CD4-positive, CD25-positive, alpha-beta regulatory T cell (primary cell): ENCODE data around the gene MCTP1. TPM values are rescaled to one million over a fixed set of nuclear protein-coding genes. Genes with fewer than 3 reads are reported as not detected.

Experiments
- ATAC-seq, 2 donors: fragments of 150-1000 bp; cut with Tn5 transposase; one replicate each; pipeline ENCODE4 v1.10.0; 2021; ENCODE audit warnings: low read depth in 2 of 2, moderate number of reproducible peaks in 2 of 2, moderate library complexity in 1 of 2
- DNase-seq, 3 donors: peaks; one replicate each; pipeline versions ENCODE4 v3.0.0 to v3.0.0-alpha.2; 2012 to 2022; ENCODE audit warnings: mixed read lengths in 1 of 3
- H3K27ac ChIP-seq: one replicate; pipeline ENCODE4 v1.7.0; 2013; ENCODE audit warnings: mild to moderate bottlenecking, low read length; ENCODE audit not compliant: insufficient read depth, poor library complexity, severe bottlenecking
- H3K27me3 ChIP-seq: one replicate; pipeline ENCODE4 v1.7.0; 2013; ENCODE audit warnings: low read length; ENCODE audit not compliant: control insufficient read depth, insufficient read depth
- H3K36me3 ChIP-seq: one replicate; pipeline ENCODE4 v1.7.0; 2013; ENCODE audit warnings: mild to moderate bottlenecking, low read length, moderate library complexity; ENCODE audit not compliant: control insufficient read depth, insufficient read depth
- H3K4me1 ChIP-seq: 2 replicates; pipeline ENCODE4 v1.7.0; 2013; ENCODE audit warnings: mild to moderate bottlenecking, low read length; ENCODE audit not compliant: insufficient read depth, control insufficient read depth, poor library complexity, severe bottlenecking
- H3K4me3 ChIP-seq: one replicate; pipeline ENCODE4 v1.7.0; 2013; ENCODE audit warnings: low read depth, mild to moderate bottlenecking, low read length, moderate library complexity
- H3K9me3 ChIP-seq, 2 experiments: 1 replicate in 1 of 2; 2 replicates in 1 of 2; pipeline ENCODE4 v1.7.0; 2013; ENCODE audit warnings: low read length in 2 of 2, mild to moderate bottlenecking in 1 of 2, moderate library complexity in 1 of 2; ENCODE audit not compliant: control insufficient read depth in 2 of 2
- H3K27ac Mint-ChIP-seq, 3 donors: one replicate each; pipeline ENCODE4 v1.8.0; 2020 to 2022; ENCODE audit warnings: mild to moderate bottlenecking in 3 of 3, mixed read lengths in 3 of 3, moderate library complexity in 2 of 3
- H3K27me3 Mint-ChIP-seq: one replicate; pipeline ENCODE4 v1.8.0; 2022; ENCODE audit warnings: mild to moderate bottlenecking, mixed read lengths
- H3K36me3 Mint-ChIP-seq: one replicate; pipeline ENCODE4 v1.8.0; 2020; ENCODE audit warnings: mixed read lengths
- H3K4me1 Mint-ChIP-seq, 4 donors: one replicate each; pipeline ENCODE4 v1.8.0; 2020 to 2022; ENCODE audit warnings: mixed read lengths in 4 of 4, mild to moderate bottlenecking in 1 of 4
- H3K4me3 Mint-ChIP-seq, 4 donors: one replicate each; pipeline ENCODE4 v1.8.0; 2020 to 2022; ENCODE audit warnings: mild to moderate bottlenecking in 4 of 4, mixed read lengths in 4 of 4, moderate library complexity in 3 of 4
- H3K9me3 Mint-ChIP-seq, 7 donors: one replicate each; pipeline ENCODE4 v1.8.0; 2020 to 2022; ENCODE audit warnings: mixed read lengths in 7 of 7, mild to moderate bottlenecking in 3 of 7, moderate library complexity in 2 of 7
- polyA plus RNA-seq, 4 donors: library from polyadenylated mRNA; unstranded; fragments of 300-500 nt; fragmentation: Illumina TruSeq; gene quantifications; one replicate each; pipeline ENCODE4 v1.2.3, GENCODE V29; 2021
- total RNA-seq: library from RNA; stranded (reverse); gene quantifications from one replicate; pipeline ENCODE4 v1.2.3, GENCODE V29; 2022

The MCTP1 gene
- total and polyA plus RNA-seq, 5 donors from 2014 or later, result 0.24 to 2.9 (median 0.76) TPM

DNA sequence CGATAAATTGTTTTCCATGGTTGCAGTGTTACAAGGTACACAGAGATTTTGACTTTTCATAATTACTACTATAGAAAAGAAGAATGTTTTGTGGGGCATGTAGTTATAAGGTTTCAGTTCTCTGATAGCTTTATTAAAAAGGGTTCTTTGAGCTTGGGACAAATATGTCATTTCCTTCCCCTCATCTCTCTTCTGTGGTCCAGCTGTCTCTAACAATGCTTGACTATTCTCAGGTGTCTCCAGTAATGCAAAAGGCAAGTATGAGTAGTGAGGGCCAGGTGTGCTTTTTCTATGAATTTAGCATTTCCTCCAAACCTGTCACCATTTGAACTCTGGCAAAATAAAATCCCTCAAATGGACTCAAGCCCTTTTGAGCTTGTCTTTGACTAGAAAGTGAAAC lies 582.2 kb downstream of the MCTP1 start:
- ATAC-seq, result no peak
- Mint-ChIP-seq H3K27me3 (no peaks in the 10 kb centered on the region), H3K9me3 (no peaks in the 10 kb centered on the region), H3K36me3 (peaks cover 11% of the 10 kb centered on the region), H3K4me1 (peaks cover 0 to 22% (median 8%) of the 10 kb centered on the region in 4 donors), H3K4me3 (no peak overlapping the region), H3K27ac (peak overlapping the region in 1 of 3 donors; percentile 48)
- DNase-seq, result peak in 1 of 3 donors; percentile 26
- Histone ChIP-seq H3K36me3 (no peaks in the 10 kb centered on the region), H3K4me3 (no peak overlapping the region), H3K4me1 (no peaks in the 10 kb centered on the region), H3K27ac (no peak overlapping the region), H3K9me3 (no peaks in the 10 kb centered on the region), H3K27me3 (no peaks in the 10 kb centered on the region)

DNA sequence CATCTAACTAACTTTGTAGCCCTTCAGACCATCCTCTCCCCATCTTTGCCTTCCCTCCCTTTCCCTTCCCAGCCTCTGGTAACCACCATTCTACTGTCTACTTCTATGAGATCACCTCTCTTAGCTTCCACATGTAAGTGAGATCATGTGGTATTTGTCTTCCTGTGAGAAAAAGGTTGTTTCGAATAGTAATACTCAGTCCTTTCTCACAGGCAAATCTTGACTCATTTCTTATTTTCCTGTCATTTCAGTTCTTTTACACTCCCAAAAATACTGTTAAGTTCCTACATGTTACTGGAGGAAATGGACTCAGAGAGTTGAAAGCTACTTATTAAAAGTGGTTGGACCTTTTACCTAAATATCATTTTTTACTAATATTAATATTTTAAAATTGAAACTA lies 584.3 kb downstream of the MCTP1 start:
- no peaks in the 10 kb centered on the region for H3K9me3 ChIP-seq
- no peak overlapping the region for H3K4me3 Mint-ChIP-seq
- peak in 1 of 3 donors; percentile 17 for DNase-seq
- no peaks in the 10 kb centered on the region for H3K36me3 ChIP-seq
- H3K36me3 Mint-ChIP-seq, result peaks cover 11% of the 10 kb centered on the region
- peaks cover 0 to 22% (median 8%) of the 10 kb centered on the region in 4 donors for H3K4me1 Mint-ChIP-seq
- no peak overlapping the region for H3K27ac ChIP-seq
- H3K4me1 ChIP-seq, result no peaks in the 10 kb centered on the region
- H3K27ac Mint-ChIP-seq, result no peak overlapping the region
- no peaks in the 10 kb centered on the region for H3K27me3 ChIP-seq
- ATAC-seq, result no peak
- H3K9me3 Mint-ChIP-seq, result no peaks in the 10 kb centered on the region
- H3K27me3 Mint-ChIP-seq, result no peaks in the 10 kb centered on the region
- H3K4me3 ChIP-seq, result no peak overlapping the region

DNA sequence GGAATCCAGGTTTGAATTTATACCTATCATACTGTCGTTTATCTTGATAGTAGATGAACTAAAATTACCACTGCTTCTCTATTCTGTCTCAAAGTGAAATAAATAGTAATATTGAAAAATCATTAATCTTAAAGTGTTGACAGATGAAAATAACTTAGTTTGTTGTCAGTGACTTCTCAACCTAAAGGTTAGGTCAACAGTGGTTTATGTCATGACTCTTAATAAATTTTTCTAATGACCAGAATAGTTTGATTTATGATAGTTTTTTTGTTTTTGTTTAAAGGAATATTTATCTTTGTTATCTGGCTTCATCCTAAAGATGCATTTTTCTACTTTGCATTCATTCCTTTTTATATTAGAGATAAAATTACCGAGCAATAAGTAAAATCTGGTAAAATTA lies 585.3 kb downstream of the MCTP1 start:
- H3K4me1 ChIP-seq, result no peaks in the 10 kb centered on the region
- Mint-ChIP-seq H3K4me1 (peaks cover 0 to 22% (median 8%) of the 10 kb centered on the region in 4 donors), H3K27me3 (no peaks in the 10 kb centered on the region), H3K4me3 (no peak overlapping the region), H3K9me3 (no peaks in the 10 kb centered on the region), H3K27ac (no peak overlapping the region), H3K36me3 (peaks cover 17% of the 10 kb centered on the region)
- ATAC-seq (no peak), DNase-seq (no peak)
- H3K9me3 ChIP-seq, result no peaks in the 10 kb centered on the region
- no peak overlapping the region for H3K27ac ChIP-seq
- H3K4me3 ChIP-seq, result no peak overlapping the region
- H3K27me3 ChIP-seq, result no peaks in the 10 kb centered on the region
- peaks cover 5% of the 10 kb centered on the region for H3K36me3 ChIP-seq

DNA sequence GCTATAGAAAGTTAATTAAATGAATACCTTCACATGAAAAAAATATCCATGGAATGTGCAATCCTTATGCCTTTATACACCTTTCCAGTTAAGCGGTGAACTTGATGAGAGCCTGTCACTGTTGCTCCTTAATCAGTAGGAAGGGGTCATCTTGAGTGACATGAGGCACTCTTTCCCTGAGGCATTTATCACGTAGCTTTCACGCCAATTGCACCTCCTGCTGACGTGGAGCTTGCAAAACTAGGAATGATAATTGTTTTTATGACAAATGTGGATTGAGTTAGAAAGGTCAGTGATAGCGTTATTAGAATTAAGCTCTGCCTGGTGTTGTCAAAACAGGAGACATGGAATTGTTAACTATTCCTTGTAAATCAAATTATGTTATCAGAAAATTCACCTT lies 586.7 kb downstream of the MCTP1 start:
- Mint-ChIP-seq H3K27ac (no peak overlapping the region), H3K4me1 (peaks cover 0 to 21% (median 8%) of the 10 kb centered on the region in 4 donors), H3K36me3 (peaks cover 20% of the 10 kb centered on the region), H3K4me3 (no peak overlapping the region), H3K9me3 (no peaks in the 10 kb centered on the region), H3K27me3 (no peaks in the 10 kb centered on the region)
- no peaks in the 10 kb centered on the region for H3K27me3 ChIP-seq
- H3K27ac ChIP-seq, result no peak overlapping the region
- DNase-seq (no peak), ATAC-seq (no peak)
- peaks cover 5% of the 10 kb centered on the region for H3K36me3 ChIP-seq
- H3K4me1 ChIP-seq, result no peaks in the 10 kb centered on the region
- no peaks in the 10 kb centered on the region for H3K9me3 ChIP-seq
- H3K4me3 ChIP-seq, result no peak overlapping the region

DNA sequence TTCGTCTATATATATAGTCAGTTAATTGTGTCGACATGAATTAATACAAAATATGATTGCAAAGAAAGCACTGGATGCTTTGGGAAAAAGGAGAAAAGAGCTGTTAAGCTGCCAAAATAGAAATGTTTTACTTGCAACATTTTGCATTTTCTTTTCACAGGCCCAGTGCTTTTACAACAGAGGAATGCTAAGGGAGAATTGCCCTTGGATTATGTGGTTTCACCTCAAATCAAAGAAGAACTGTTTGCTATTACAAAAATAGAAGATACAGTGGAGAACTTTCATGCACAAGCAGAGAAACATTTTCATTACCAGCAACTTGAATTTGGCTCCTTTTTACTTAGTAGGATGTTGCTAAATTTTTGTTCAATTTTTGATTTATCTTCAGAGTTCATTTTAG lies 590.2 kb downstream of the MCTP1 start:
- no peaks in the 10 kb centered on the region for H3K9me3 Mint-ChIP-seq

DNA sequence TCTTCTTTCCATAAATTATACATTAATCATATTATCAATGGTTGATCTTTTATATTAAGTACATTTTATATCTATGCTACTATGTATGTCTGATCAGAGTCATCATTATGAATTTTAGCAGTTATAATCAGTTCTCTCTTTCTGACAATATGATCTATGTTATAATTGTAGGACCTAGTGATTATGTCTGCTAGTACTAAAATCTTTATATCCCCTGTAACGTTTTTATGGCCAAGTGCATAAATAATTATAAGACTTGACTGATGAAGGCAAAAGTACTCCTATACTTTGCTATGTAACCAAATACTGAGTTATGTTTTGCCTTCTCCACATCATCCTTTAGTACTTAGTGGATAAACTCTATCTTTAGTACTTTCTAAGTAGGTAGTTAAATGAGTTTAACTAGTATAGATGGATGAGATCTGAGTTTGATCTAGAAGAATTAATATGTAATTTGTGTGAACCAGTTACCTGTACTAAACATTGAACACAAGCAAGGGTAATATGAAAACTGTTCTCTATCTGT lies 591.0 kb downstream of the MCTP1 start:
- peaks cover 34% of the 10 kb centered on the region for H3K36me3 Mint-ChIP-seq
- H3K27me3 Mint-ChIP-seq, result no peaks in the 10 kb centered on the region
- no peak overlapping the region for H3K27ac ChIP-seq
- no peak overlapping the region for H3K4me3 Mint-ChIP-seq
- H3K9me3 ChIP-seq, result no peaks in the 10 kb centered on the region
- H3K4me3 ChIP-seq, result no peak overlapping the region
- H3K27ac Mint-ChIP-seq, result no peak overlapping the region
- peaks cover 0 to 9% (median 3%) of the 10 kb centered on the region in 4 donors for H3K4me1 Mint-ChIP-seq
- no peaks in the 10 kb centered on the region for H3K27me3 ChIP-seq
- DNase-seq (no peak), ATAC-seq (no peak)
- H3K36me3 ChIP-seq, result peaks cover 24% of the 10 kb centered on the region
- H3K4me1 ChIP-seq, result no peaks in the 10 kb centered on the region
- H3K9me3 Mint-ChIP-seq, result no peaks in the 10 kb centered on the region

More for the DNA sequence above, 590.2 kb downstream of the MCTP1 start:
- ATAC-seq, result no peak
- H3K27ac Mint-ChIP-seq, result no peak overlapping the region
- Histone ChIP-seq H3K27ac (no peak overlapping the region), H3K4me3 (no peak overlapping the region), H3K9me3 (no peaks in the 10 kb centered on the region), H3K27me3 (no peaks in the 10 kb centered on the region), H3K4me1 (no peaks in the 10 kb centered on the region), H3K36me3 (peaks cover 21% of the 10 kb centered on the region)
- no peak overlapping the region for H3K4me3 Mint-ChIP-seq
- H3K27me3 Mint-ChIP-seq, result no peaks in the 10 kb centered on the region
- peaks cover 28% of the 10 kb centered on the region for H3K36me3 Mint-ChIP-seq
- peaks cover 0 to 9% (median 1%) of the 10 kb centered on the region in 4 donors for H3K4me1 Mint-ChIP-seq
- DNase-seq, result no peak

DNA sequence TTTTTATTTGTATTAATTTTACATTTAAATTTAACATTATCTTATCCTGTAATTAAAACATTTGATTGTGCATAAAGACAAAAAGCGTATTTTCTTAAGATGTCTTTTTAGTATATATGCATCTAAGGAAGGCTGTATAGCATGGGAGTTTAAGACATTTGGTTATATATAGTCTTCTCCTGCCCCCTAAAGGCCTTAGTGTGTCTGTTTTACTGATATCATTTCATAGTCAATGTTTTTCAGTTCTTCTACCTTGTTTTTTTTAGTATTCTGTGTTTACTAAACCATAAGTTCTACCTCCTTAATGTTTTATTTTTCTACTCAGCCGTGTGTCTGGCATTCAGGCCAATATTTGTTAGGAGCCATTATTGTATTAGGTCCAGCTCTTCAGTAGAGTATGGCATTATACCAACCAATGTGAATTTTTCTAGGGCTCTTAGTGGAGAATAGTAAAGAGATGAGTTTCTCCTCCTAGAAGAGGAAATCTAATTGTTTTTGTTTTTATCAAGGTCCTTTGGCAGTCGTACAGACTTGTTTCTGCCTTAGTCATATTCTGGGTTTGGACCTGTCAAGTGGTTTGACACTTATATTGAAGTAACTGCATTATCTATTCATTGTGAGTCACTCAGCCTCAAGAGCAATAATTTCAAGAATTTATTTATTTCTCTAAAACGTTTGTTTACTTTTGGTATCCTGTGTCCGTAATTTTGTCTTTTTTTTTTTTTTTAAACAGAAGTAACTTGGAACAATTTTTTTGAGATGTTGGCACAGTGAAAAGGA lies 591.7 kb downstream of the MCTP1 start:
- ATAC-seq, result no peak
- H3K36me3 ChIP-seq, result peaks cover 25% of the 10 kb centered on the region
- no peaks in the 10 kb centered on the region for H3K9me3 ChIP-seq
- no peak overlapping the region for H3K27ac ChIP-seq
- peaks cover 39% of the 10 kb centered on the region for H3K36me3 Mint-ChIP-seq
- H3K4me1 ChIP-seq, result no peaks in the 10 kb centered on the region
- peak overlapping the region in 1 of 3 donors; percentile 48 for H3K27ac Mint-ChIP-seq
- H3K27me3 Mint-ChIP-seq, result no peaks in the 10 kb centered on the region
- DNase-seq, result peak in 2 of 3 donors; percentile 40 to 56
- H3K4me3 ChIP-seq, result no peak overlapping the region
- peaks cover 0 to 9% (median 5%) of the 10 kb centered on the region in 4 donors for H3K4me1 Mint-ChIP-seq
- H3K4me3 Mint-ChIP-seq, result no peak overlapping the region
- H3K27me3 ChIP-seq, result no peaks in the 10 kb centered on the region
- no peaks in the 10 kb centered on the region for H3K9me3 Mint-ChIP-seq

DNA sequence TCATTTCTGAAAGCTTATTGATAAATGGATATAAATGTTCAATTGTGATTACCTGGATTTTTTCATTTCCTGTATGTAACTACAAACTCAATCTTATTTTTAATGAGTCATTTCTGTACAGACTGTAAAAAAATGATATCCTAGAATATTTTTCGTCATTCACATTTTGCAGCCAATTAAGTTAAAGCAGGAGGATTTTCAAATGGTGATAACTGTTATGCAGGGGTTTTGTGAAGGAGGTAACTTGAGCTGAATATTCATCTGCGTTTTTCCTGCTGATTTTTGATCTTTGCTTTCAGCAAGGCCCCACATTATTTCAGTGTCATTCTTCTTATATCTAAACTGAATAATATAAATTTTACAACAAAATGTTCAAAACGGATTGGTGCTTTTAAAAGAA lies 592.3 kb downstream of the MCTP1 start:
- H3K4me3 Mint-ChIP-seq, result no peak overlapping the region

More for the DNA sequence above, 592.3 kb downstream of the MCTP1 start:
- ATAC-seq (no peak), DNase-seq (no peak)
- no peaks in the 10 kb centered on the region for H3K9me3 Mint-ChIP-seq
- peaks cover 39% of the 10 kb centered on the region for H3K36me3 Mint-ChIP-seq
- Histone ChIP-seq H3K4me1 (no peaks in the 10 kb centered on the region), H3K27ac (no peak overlapping the region), H3K4me3 (no peak overlapping the region), H3K36me3 (peaks cover 25% of the 10 kb centered on the region), H3K27me3 (no peaks in the 10 kb centered on the region), H3K9me3 (no peaks in the 10 kb centered on the region)
- no peak overlapping the region for H3K27ac Mint-ChIP-seq
- peaks cover 0 to 9% (median 5%) of the 10 kb centered on the region in 4 donors for H3K4me1 Mint-ChIP-seq
- no peaks in the 10 kb centered on the region for H3K27me3 Mint-ChIP-seq
